GM19463 (cell line): ENCODE measurements around the gene AHR.
"Not testable (repeated sequence)": the region's sequence is repeated elsewhere in the genome, so short reads cannot be mapped to it uniquely, and the experiment has no call there.

Source experiments
- ATAC-seq: cut with Tn5 transposase; IDR thresholded peaks from one replicate; pipeline ENCODE4 v1.9.1; 2021; ENCODE audit warnings: mild to moderate bottlenecking, moderate library complexity; ENCODE audit not compliant: unreplicated experiment

Gene AHR

DNA sequence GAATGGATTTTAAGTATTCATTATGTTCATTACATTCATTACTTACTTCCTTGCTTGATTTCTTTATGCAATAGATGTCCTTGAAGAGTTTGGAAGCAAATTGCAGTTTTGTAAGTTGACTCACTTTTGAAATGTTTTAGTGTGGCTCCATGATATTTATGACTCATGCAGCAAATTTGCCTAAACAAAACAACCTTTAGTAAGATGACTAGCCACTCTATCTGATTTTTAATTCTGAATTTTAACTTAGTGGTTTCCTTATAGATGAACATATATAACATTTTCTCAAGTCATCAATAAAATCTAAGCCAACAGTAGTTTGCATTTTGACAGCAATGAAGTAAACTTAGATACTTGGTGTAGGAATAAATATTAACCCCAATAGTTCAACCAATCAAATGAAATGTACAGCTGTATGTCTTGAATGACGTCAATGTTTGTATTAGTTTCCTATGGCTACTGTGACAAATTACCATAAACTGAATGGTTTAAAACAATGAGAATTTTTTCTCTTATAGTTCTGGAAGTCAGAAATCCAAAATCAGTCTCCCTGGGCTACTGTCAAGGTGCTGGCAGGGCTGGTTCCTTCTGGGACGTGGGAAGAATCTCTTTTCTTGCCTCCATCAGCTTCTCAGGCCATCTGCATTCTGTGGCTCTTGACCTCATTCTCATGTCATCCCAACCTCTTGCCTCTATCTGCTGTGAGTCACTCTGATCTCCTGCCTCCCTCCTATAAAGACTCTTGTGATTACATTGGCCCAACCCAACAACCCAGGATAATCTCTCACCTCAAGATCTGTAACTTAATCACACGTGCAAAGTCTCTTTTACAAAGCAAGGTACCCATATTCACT is 73.4 kb downstream of the AHR start:
- ATAC-seq, result no peak

DNA sequence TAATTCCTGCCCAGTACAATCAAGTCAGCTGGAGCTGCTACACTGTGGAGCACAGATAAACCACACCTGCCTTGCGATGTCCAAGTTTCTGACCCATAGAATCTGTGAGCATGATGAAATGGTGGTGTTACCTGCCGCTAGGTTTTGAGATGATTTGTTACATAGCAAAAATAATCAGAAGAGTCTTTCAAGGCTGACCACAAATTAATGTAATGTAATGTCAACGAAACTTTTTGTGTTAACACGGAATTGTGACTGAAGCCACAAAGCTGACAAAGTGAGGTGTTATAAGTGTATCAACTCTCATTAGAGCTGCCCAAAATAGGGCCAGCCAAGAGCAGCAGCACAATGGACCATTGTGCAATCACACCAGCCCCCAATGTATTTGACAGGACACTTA is 75.7 kb downstream of the AHR start:
- no peak for ATAC-seq

DNA sequence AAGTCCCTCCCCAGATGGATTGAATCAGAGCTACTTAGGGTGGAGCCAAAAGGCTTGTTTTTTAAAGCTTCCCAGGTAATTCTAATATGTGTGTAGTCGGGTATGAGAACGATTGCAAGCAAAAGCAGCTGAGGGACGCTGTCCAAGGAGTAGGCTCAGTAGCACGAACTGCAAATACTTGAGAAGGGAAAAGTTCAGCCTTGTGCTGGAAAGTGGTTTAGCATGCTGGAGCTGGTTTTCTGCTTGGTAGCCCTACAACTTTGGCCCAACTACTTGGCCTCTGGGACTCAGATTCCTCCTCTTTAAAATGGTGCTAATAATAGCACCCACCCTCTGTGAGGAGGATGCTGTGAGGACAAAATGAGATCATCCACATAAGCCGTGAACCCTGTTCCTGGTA is 76.2 kb downstream of the AHR start:
- ATAC-seq, result no peak

DNA sequence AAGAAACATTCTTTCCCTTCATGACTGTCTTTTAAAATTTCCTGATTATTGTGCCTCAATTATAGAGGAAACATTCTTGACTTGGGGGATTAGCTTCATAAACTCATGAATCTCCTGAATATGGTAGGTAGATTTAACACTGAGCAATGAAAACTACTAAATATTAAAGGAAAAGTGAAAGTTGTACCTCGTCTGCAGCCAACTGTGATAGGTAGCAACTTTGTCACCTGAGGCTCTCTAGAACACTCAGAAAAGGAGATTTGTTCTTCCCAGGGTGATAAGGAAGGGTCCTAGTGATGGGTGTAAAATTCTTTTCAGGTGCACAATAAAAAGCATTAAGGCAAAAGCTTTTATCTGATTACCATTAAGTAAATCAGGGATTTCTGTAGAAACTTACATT is 78.1 kb downstream of the AHR start:
- no peak for ATAC-seq

DNA sequence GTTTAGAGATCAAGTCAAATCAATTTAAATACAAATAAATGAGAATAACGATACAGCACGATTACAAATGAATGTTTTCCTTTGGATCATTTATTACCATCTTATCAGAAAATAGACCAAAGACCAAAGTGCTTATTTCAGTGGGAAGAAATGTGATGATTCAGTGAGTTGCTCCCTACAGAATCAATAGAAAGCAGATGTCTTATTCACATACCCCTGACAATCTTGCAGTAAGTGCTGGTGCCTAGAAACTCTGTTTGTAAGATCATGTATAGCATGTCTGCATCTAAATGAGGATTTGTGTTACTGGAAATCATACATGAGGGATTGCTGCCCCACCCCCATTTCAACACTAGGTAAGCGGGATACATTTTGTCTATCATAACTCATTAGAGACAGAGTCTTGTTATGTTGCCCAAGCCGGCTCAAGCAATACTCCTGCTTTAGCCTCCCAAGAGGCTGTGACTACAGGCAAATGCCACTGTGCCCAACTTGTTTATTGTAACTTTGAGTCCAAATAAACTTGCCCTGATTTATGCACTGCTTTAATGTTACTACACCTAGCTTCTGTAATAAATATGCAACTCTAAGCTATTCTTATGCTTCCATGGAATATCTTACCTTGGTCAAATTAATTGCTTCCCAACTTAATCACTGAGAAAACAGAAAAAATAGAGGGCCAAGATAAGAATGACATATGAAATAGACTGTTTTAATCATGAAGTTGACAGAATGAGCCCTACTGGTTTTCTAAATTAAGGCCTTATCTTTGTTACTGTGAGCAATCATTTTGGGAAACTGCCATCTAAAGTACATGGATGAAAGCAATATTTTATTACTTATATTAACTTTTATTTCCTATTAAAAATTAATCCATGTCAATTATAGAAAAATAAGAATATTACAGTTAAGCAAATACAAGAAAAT is 82.5 kb downstream of the AHR start:
- ATAC-seq, result no peak

DNA sequence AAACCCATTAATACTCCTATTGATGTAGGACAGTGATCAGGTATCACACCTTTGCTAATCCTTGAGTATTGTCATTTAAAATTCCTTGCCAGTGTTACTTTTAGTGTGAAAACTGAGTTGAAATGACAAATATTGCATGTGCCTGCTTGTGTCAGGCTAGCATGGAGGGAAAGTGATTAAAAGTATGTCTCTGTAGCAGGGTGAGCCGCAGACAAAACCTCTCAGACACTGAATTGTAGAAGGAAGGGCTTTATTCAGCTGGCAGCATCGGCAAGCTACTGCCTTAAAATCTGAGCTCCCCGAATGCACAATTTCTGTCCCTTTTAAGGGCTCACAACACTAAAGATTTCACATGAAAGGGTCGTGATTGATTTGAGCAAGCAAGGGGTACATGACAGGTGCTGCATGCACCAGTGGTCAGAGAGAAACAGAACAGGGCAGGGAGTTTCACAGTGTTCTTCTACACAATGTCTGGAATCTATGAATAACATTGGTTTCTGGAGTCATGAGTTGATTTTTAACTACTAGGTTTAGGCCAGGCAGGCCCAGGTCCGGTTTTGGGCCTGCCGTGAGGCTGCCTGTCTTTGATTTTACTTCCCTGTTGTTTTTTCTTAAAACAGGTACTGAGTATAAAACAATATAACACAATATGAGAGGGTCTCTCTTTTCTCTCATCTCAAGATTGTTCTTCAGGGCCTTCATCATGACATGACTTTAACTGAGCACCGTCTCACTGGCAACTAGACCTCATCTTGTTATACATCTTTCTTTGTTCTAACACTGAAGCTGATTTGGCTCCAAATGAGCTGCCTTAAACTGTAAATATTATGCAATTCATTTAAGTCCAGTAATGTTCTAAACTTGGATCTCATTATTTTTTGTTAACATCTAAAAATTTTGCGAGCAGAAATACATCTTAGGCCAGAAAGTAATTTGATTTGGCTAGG is 84.2 kb downstream of the AHR start:
- ATAC-seq, result peak; percentile 51

DNA sequence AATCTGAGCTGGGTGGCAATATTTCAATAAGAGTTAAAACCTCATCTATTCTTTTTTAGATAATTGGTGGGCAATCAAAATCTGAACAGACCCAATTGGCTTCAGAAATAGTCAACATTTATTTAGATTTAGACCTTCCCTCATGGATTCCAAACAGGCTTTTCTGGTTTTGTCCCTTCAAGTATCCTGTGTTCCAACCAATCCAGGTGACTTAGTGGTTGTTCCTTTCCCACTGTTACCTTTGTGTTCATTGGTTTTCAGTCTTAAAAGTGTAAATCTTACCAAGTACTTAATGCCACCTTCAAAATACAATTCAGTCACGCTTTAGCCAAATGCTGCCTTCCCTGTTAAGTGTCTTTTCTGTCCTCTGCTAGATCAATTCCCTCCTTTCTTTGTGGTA is 85.9 kb downstream of the AHR start:
- no peak for ATAC-seq

DNA sequence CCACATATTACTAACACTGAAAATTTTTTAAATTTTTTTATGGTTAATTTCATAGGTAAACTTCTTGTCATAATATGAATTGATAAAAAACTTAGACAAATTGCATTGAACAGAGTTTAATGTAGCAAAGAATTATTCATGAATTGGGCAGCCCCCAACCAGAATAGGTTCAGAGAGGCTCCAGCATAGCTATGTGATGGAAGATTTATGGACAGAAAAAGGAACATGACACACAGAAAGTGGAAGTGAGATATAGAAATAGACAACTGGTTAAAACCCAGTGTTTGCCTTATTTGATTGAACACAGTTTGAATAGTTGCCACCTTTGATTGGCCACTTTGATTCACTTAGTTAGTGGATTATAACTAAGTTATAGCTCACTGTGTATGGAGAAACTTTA is 87.2 kb downstream of the AHR start:
- no peak for ATAC-seq

DNA sequence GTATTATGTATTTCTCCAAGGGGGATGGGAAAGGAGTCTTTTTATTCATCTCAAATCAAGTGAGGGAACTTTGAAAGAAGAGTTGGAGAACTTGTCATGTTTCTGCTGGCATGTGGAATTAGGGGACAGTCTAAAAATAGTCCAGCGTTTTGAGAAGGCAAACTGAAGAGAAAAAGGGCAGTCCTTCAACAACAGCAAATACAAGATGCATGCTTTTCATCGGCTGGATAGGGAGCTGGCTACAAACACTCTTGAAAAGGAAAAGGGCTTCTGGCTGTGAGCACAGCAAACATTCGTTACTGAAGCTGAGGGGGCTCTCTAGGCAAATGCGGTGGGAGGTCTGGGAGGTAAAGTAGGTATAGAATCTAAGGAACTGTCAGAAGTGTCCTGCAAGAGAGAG is 91.9 kb downstream of the AHR start:
- no peak for ATAC-seq

DNA sequence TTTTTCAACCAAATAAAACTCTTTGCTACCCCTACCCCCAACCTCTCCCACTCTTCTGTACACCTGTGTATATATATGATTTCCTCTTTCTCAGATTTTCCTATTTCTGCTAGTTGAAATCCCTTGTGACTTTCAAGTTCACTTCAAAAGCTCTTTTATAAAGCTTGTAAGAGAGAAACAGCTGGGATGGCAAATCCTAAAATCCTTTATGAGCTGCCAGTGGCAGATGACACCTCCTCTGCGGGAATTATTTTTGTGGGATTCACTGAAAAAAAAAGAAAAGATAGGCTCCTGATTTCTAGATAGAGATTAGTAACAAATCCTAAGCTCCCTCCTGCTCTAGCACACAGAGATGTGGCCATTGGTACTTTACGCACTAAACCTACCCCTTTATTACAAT is 92.9 kb downstream of the AHR start:
- no peak for ATAC-seq

DNA sequence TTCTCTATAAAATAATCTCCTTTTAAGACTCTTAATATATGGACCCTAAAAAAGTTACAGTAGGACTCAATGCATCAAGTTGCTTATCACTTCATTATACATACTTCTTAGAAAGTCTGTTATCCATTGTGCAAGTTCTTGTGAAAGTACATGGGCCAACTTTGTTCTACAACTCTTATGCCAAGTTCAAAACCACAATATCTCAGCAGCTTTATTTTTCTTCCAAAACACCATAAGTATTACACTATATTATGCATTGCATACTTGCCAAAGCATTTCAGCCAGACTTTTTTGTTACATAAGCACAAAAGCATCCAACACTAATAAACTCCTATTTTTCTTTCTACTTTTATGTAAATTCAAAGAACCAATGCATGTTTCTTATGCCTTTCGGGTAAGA is 94.4 kb downstream of the AHR start:
- no peak for ATAC-seq

DNA sequence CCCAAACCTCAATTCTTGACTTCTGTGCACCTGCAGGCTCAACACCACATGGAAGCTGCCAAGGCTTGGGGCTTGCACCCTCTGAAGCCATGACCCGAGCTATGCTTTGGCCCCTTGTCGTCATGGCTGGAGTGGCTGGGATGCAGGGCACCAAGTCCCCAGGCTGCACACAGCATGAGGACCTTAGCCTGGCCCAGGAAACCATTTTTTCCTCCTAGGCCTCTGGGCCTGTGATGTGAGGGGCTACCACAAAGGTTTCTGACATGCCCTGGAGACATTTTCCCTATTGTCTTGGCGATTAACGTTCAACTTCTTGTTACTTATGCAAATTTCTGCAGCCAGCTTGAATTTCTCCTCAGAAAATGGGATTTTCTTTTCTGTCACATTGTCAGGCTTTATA is 96.1 kb downstream of the AHR start:
- ATAC-seq, result not testable (repeated sequence)
